Measurements from ENCODE around the gene TTC7B.
A peak's percentile ranks its signal among the peaks of the same experiment; 100 is the strongest.

The TTC7B gene

GRCh38 chr14:90500665-90501370, 315.4 kb downstream of the TTC7B start:
- no peak overlapping the region for H3K27ac ChIP-seq
- no peak overlapping the region for H3K4me3 ChIP-seq

DNA sequence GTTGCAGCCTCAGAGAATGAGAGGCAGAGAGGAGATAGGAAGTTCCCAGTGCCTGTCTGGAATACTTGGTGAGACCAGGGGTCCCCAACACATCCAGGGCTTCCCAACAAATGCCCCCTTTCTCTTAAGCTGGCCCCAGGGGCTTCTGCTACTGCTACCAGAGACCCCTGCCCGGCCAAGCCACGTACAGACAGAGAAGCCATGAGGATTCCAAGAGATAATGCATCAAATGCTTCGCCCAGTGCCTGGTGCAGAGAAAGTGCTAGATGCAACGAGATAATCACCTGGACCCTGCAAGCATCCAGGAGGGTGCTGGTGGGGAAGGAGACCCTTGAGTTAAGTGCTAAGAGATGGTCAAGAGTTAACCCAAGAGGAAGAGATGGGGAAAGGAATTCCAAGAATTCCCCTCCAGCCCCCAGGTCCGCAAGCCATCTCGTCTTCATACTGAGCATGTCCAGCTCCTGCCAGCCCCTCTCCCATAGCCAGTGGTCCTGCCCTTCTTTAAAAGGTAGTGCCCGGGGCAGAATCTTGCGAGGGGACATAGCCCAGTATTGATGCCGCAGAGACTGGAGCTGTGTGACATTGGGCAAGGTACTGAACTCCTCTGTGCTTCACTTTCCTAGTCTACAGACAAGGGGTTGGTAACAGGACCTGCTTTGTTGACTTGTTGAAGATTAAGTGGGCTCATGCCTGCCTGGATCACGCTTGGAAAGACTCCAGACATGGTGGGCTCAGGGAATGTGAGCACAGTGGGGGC, 316.1 kb downstream of the TTC7B start:
- H3K4me3 ChIP-seq, result no peak overlapping the region
- no peak overlapping the region for H3K27ac ChIP-seq

GRCh38 chr14:90499121-90499520, 317.1 kb downstream of the TTC7B start:
- H3K4me3 ChIP-seq, result no peak overlapping the region

GRCh38 chr14:90498198-90498597, 318.0 kb downstream of the TTC7B start:
- Histone ChIP-seq H3K27ac (no peak overlapping the region), H3K4me3 (no peak overlapping the region)

More at GRCh38 chr14:90499121-90499520, 317.1 kb downstream of the TTC7B start:
- no peak overlapping the region for H3K27ac ChIP-seq

DNA sequence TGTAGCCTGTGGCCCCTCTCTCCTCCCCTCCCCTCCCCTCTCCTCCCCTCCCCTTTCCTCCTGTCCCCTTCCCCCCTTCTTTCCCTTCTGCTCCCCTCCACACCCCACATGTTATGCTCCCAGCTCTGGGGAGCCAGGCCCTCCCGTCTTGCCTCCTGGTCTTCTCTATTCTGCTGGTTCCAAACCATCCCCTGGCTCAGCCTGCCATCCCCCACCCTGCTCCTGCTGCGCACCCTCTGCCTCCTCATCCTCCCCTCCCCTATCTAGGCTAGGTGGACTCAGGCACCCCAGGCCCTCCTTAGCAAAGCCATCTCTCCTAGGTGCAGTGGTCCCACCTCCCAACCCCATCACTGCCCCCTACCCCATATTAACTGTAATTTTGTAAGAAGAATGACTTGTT, 319.9 kb downstream of the TTC7B start:
- Histone ChIP-seq H3K27ac (no peak overlapping the region), H3K4me3 (no peak overlapping the region)

DNA sequence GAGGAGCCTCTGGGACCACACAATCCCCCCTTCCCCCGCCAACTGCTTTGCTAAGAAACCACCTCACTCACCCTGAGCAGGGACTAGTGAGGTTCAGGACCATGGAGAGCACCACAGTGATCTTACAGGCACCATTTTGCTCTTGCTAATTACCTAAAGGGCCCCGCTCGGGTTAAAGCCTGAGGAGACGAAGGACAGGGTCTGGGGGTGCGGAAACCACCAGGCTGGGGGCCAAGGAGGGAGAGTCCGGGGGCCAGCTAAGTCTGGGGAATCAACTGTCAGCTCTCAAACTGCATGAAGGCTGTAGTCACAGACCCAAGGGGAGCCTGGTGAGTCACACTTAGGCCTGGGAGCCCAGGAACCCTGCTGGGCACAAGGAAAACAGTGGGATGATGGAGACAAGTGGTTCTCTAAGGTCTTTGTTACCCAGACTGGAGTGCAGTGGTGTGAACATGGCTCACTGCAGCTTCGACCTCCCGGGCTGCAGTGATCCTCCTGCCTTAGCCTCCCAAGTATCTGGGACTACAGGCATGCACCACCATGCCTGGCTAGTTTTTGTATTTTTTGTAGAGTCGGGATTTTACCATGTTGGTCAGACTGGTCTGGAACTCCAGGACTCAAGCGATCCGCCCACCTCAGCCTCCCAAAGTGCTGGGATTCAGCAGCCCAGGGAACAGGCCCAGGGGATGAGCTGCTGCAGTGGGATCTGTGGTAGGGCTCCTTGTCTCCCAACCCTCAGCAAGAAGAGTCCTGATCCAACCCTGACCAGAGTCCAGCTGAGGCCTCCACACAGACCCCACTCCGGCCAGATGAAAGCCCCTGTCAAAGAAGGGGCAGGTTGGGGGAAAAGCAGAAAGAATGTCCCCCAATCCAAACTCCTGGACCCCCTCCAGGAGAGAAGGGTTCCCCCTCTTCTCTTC, 320.6 kb downstream of the TTC7B start:
- H3K27ac ChIP-seq, result no peak overlapping the region
- no peak overlapping the region for H3K4me3 ChIP-seq

GRCh38 chr14:90491911-90492531, 324.2 kb downstream of the TTC7B start:
- no peak overlapping the region for H3K27ac ChIP-seq

DNA sequence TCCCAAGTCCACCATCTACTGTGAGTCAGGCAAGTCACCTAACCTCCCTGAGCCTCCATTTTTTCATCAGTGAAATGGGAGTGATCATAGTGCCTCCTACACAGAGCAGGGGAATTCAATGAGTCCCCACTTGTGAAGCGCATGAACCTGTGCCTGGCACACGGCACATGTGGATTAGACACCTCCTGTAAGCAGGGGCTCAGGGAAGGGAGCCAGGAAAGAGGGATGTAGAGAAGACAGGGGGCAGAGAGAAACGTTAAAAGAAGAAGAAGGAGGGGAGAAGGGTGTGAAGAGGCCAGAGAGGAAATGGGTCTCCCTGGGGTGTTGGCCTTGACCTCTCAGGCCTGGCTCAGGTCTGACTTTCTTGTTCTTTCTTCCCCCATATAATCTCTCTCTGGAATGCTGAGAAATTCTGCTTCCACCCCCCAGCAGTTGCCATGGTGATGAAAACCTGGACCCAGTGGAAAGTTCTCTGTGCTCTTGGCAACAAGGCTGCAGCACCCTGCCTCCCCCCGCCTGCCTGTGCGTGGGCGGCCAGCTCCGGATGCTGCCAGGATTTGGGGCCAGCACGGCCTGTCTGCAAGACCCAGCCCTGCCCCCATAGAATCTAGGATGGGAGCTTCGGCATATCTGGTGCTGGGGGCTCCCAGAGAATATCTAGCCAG, 324.9 kb downstream of the TTC7B start:
- no peak overlapping the region for H3K4me3 ChIP-seq
- no peak overlapping the region for H3K27ac ChIP-seq

More at GRCh38 chr14:90491911-90492531, 324.2 kb downstream of the TTC7B start:
- H3K4me3 ChIP-seq, result no peak overlapping the region

DNA sequence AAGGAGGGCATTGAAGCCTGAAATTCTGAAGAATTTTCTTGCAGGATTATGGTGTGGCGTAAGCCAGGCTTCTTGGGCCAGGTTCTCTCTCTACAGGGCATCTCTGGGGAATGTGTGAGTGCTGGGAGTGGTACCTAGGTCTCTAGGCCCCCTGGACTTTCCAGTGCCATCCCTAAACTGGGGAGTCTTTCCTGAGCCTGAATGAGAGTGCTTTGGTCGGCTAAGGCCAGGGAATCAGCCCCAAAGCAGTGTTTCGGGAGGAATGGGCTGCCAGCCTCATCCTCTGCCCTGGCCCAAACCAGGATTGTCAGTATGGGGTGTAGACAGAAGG, 325.5 kb downstream of the TTC7B start:
- H3K27ac ChIP-seq, result no peak overlapping the region

DNA sequence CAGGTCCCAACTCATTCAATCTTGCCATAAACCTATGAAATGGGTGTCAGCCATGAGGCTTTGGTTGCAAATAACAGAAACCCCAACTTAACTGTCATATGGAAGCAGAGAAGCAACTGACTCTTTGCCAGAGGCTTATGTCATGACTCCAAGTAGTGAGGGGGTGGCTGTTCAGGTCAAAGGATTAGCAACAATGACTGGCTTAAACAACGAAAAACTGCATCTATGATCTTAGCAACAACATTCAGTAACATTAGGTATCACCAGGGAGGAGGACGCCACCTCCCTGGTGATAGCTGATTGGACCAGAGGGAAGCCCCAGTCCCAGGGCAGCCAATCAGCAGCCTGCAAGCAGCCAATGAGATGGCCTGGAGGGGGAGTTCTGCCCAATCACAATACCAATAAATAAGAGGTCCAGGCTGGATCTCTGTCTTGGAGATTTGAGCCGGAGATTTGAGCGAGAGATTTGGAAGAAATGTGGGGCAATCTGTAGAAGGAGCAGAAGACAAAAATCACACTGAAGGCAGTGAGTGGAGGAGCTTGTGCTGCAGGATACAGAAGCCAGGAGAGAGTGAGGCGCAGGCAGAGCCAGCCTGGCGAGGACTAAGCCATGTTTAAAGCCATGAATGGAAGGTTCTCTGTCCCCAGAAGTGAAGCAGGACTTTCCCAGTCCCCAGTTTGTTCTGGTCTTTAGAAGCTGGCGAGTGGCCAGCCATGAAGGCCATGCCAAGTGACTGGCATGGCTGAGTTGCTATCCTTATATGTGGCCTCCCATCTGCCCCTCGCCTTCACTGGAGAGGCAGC, 326.1 kb downstream of the TTC7B start:
- Histone ChIP-seq H3K4me3 (no peak overlapping the region), H3K27ac (no peak overlapping the region)

More for the DNA sequence above, 325.5 kb downstream of the TTC7B start:
- H3K4me3 ChIP-seq, result no peak overlapping the region

- Histone ChIP-seq H3K4me3 (no peak overlapping the region), H3K27ac (no peak overlapping the region)
These were observed 326.9 kb downstream of the TTC7B start for GRCh38 chr14:90489306-90489705.

DNA sequence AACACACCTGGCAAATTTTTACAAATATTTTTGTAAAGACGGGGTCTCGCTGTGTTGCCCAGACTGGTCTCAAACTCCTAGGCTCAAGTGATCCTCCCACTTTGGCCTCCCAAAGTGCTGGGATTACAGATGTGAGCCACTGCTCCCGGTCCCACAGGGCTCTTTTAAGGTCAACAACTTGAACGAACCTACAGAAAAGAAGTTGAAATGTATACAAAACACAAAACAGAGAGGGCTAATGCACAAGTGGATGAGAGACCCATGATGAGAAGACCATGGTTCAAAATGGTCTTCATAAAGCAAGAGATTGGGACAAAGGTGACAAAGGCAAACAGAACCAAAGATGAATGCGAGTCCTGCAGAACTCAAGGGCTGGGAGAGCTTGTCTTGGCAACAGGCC, 328.0 kb downstream of the TTC7B start:
- H3K4me3 ChIP-seq, result no peak overlapping the region
- H3K27ac ChIP-seq, result no peak overlapping the region

GRCh38 chr14:90487462-90487861, 328.8 kb downstream of the TTC7B start:
- Histone ChIP-seq H3K27ac (peak overlapping the region in 1 of 21 experiments; percentile 1), H3K4me3 (no peak overlapping the region)

GRCh38 chr14:90487031-90487430, 329.2 kb downstream of the TTC7B start:
- Histone ChIP-seq H3K27ac (peak overlapping the region in 1 of 21 experiments; percentile 1), H3K4me3 (no peak overlapping the region)

DNA sequence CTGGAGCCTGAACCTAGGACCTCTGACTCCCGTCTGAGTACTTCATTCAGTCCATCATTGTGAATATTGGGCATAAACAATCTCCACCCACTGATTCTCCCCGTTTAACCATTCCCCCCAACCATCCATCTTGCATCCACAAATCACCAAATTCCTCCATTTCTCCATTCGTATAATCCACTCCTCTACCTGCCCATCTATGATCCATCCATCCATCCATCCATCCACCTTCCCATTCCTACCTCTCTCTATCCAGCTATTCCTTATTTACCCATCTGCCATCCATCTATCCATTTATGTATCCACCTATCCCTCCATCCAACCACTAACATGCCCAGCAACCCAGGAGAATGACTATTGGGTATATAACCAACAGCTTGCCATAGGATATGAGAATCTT, 331.9 kb downstream of the TTC7B start:
- Histone ChIP-seq H3K4me3 (no peak overlapping the region), H3K27ac (peak overlapping the region in 1 of 21 experiments; percentile 40)

GRCh38 chr14:90483571-90483974, 332.7 kb downstream of the TTC7B start:
- Histone ChIP-seq H3K27ac (peak overlapping the region in 1 of 21 experiments; percentile 40), H3K4me3 (no peak overlapping the region)

DNA sequence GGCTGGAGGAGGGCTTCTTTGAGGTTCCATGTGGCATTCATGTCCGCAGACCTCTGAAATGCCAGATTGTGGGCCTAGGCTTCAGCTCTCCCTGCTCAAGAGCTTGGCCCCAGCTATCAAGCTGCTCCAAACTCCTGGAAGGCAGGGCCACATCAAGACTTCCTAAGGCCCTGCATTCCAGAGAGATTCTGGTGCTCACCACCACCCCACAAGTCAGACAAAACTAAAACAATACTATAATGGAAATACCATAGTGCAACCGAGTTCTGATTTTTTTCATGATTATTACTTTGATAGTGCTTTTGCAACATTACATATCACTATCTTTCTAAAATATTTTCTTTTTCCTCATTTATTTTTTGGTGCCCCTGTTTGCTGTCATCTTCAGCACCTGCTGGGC, 333.1 kb downstream of the TTC7B start:
- no peak overlapping the region for H3K27ac ChIP-seq
- H3K4me3 ChIP-seq, result no peak overlapping the region

DNA sequence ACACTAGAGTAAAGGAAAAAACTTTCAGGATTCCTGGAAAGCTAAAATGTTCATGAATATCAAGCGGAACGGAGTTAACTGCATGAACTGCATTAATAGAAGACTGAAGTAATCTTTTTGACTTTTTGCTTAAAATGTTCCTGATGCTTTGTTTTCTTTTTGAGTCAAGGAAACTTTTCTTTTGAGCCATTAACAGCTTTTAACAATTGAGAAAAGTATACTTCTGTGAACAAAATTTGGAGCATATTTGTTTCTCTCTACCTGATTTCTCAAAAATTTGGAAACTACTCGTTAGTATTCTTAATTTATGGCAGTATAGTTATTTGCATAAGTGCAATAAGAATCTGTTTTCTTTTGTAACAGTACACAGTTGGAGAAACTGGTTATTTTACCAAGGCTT, 340.9 kb downstream of the TTC7B start:
- no peak overlapping the region for H3K27ac ChIP-seq
- no peak overlapping the region for H3K4me3 ChIP-seq
